Bronchial smooth muscle cell (primary cell): ENCODE data around the gene ABCB9. TPM values are rescaled to one million over a fixed set of nuclear protein-coding genes. Genes with fewer than 3 reads are reported as not detected.

ENCODE experiments used
- total RNA-seq: library from RNA; depleted of rRNA; stranded (reverse); fragments of >200 nt; gene quantifications from 2 replicates; pipeline ENCODE4 v1.2.1, GENCODE V29; 2014

ABCB9 gene
- 11.3 and 12.9 TPM in 2 replicates for total RNA-seq

DNA sequence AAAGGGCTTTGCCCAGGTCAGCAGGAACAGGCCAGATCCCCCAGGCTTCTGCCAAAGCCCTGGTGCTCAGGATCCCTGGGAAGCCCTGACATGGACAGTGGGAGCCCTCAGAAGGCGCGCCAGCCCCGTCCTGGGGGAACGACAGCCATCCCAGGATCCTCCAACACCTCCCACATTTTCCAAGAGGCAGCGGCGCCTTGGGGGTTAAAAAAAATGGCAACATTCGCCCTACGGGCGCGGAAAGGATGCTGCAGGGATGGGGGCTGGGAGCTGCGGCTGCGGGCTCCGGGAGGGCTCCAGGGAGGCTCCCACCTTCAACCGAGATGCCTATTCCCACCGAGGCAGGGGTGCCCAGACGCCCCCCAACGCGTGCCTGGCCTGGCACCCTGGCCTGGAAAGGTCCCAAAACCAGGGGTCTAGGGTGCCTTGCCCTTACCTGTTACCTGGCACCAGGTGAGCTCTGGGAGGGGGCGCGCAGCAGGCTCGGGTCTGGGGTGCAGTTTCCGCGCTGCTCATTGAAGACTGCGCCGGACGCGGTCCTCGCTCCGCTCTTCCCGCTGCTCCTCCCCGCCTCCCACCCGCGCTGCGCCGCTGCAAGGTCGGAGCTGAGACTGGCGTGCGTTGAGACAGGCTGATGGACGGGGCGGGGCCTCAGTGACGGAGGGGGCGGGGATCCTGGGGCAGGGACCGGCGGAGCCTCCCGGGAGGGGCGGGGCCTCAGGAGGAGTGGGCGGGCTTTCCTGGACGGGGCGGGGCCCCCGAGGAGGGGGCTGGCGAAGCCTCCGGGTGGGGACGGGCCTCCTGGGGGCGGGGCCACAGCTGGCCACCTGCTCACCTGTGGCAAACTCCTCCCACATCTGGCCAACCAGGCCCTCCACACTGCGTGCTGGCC is at the start of gene ABCB9:
ABCB9 (minus strand) TSS at position 613 of the 892 bp plus-strand sequence. CDS start 6,228 bp downstream, outside the sequence.

DNA sequence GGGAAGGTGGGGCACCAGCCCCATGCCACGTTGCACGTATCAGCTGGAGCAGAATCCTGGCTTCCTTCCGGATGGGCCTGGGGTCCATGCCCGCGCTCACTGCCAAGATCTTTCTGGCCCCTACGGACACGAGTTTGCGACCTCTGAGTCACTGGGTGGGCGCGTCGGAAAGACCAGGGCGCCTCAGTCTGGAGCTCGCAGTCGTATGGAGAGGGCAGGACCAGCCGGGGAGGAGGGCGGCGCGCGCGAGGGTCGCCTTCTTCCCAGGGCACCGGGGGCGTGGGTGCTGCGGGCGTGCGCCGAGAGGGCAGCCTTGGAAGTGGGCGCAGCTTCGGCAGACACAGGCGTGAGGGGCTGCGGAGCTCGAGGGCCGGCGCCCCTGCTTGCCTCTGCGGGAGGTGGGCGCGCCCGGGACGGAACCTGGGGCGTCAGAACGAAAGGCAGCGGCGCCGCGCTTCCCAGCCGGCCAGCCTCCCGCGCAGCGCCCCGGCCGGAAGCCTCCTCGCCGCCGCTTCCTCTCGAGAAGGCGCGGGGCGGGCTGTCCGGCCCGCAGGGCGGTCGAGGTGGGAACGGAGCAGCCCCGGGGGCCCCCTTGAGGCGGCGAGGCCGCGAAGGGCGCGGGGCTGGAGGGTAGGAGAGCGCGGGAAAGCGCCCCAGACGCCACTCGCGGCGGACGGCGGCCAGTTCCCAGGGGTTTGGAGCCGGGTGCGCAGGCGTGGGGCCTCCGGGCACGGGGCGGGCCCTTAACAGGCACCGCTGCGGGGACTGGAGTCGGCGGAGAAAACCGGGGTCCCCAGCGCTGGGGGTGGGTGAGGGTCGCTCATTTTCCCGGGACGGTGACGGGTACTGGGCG is 14.1 kb upstream of the ABCB9 start, which contains the start of gene ARL6IP4:
ARL6IP4 (plus strand) TSS at position 499 of the 853 bp plus-strand sequence. CDS start 459 bp downstream, outside the sequence.

DNA sequence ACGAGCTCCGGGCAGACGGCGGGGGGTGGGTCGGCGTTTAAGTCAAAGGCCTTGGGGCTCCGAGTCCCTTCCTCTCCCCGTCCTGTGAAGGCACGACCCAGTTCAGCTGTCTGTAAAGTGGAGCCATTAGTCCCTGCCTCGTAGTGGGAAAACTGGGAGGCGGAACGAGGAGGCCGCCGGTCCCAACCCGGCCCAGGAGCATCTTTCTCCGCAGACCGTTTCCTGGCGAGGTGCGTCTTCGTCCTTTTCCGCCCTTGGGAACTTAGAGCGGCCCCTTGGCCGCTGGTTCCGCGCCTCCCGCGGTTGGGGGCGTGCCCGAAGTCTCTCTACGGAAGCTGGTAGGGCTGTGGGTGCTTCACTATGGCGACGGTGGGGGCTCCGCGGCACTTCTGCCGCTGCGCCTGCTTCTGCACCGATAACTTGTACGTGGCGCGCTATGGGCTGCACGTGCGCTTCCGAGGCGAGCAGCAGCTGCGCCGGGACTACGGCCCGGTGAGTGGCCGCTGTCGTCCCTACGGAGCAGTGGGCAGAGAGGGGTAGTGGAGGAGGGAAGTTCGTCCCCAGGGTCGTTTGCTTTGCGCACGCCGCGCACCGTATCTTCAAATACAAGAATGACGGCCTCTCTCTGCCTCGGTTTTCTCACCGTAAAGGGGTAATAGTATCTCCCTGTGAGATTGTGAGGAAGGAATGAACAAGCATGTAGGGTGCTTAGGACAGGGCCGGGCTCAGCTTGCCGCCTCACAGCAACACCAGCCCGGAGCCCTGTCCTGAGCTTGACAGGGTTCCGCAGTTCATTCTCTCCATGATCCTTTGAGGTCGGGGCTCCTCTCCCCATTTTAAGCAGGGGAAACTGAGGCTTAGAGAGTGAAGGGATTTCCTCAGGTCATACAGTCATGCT is 8.9 kb upstream of the ABCB9 start, which contains the start of gene OGFOD2:
OGFOD2 (plus strand) TSS at position 353 of the 898 bp plus-strand sequence; CDS start at position 361, 8 bp downstream.

DNA sequence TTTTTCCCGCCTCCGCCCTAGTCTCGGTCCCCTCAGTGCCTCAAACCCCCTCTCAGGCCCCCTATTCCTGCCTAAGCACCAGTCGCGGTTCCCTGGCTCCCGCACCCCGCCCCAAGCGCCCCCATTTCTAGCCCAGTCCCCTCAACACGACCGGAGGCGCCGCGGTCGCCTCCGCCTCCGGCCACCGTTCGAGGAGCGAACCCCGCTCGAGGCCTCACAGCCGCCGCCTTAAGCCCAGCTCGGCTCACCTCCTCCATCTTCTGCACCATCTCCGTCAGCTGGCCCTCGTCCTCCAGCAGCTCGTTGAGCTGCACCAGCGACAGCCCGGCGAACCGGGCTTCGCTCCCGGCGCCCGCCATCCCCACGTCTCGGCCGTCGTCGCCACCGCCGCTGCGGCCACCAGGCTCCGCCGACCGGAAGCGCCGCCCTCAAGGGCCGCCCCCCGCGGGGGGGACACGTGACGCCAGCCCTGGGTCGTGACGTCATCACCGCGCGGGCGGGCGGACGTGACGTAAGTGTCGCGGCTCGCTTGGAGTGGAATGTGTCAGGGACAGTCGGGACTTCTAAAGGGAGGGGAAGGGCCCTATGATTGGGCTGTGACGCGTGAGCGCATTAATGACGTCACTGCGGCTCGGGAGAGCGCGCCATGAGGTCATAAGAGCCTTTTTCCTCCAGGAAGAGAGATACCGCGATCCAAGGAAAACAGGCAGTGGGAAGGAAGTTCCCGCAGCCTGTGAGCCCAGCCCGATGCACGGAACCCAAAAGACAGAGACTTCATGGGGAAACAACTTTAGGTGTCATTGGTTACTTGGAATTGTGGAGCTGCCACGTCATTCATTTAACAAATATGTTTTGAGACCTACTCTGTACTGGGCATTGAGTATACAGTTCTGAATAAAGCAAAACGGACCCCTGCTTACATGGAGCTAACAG is 70.3 kb downstream of the ABCB9 start, which contains the start of gene VPS37B:
VPS37B (minus strand) TSS at position 421 of the 933 bp plus-strand sequence; CDS start at position 359, 62 bp downstream.

Other genes starting within 250 kb of the ABCB9 start
- gene HCAR3, start 249.7 kb downstream of the ABCB9 start, total RNA-seq: not detected in 2 replicates
- gene HCAR1, start 235.6 kb downstream of the ABCB9 start, total RNA-seq: under 0.01 and 0.17 TPM in 2 replicates
- gene DENR, start 213.6 kb downstream of the ABCB9 start, total RNA-seq: 20.2 and 36.1 TPM in 2 replicates
- gene CCDC62, start 191.9 kb downstream of the ABCB9 start, total RNA-seq: 0.47 and 1.3 TPM in 2 replicates
- gene HIP1R, start 131.0 kb downstream of the ABCB9 start, total RNA-seq: 16.2 and 23.8 TPM in 2 replicates
- gene VPS37B, start 70.3 kb downstream of the ABCB9 start, total RNA-seq: 7.6 and 8.5 TPM in 2 replicates
- 7.7 and 8.7 TPM in 2 replicates for gene OGFOD2, start 8.8 kb upstream of the ABCB9 start, total RNA-seq
- 233 and 240 TPM in 2 replicates for gene ARL6IP4, start 14.2 kb upstream of the ABCB9 start, total RNA-seq
- gene PITPNM2, start 184.6 kb upstream of the ABCB9 start, total RNA-seq: 7.3 and 10.2 TPM in 2 replicates